B cell (primary cell): ENCODE measurements around the gene NFAM1.

Source experiments
- CTCF ChIP-seq: fragments of 200-600 bp; IDR thresholded peaks from one replicate; pipeline ENCODE4 v1.8.0; 2022; ENCODE audit warnings: antibody characterized with exemption, mild to moderate bottlenecking
- EZH2 ChIP-seq: IDR thresholded peaks from 2 replicates; pipeline ENCODE4 v1.6.1; 2012; ENCODE audit warnings: borderline replicate concordance, low read depth, mild to moderate bottlenecking, moderate library complexity, low read length; ENCODE audit not compliant: insufficient read depth, poor library complexity, severe bottlenecking

- TF ChIP-seq CTCF (no peak), EZH2 (no peak)
Measured at GRCh38 chr22:42385696-42386095, 46.5 kb downstream of the NFAM1 start.
